Measurements from ENCODE around the gene GALNT15. TPM values are rescaled to one million over a fixed set of nuclear protein-coding genes. Genes with fewer than 3 reads are reported as not detected.

Gene GALNT15
- total RNA-seq, 4 donors from 2014 or later: 75.3 to 133 (median 84.5) TPM

DNA sequence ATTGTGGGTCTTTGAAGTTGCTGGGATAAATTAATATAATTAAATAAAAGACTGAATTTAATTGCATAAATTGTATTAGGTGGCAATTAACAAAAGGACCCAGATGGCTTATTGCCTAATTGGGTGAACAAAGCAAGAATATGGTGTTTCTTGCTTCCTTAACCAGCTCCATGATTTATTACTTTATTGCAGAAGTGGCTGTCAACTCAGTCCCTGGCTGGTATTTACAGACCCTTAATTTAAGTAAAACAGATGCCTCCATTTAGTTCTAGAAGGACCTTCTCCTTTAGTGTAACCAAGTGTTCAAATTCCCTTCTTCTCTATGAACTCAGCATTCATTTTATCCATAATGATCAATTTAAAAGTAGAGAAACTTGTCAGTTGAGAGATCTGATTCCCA lies 55.2 kb downstream of the GALNT15 start:
- intact Hi-C loops (cut with DNase I; ENCODE audit: low total_unique reads): no loop called here
- no peak overlapping the region for H3K4me3 ChIP-seq (ENCODE audit: low read depth, poor library complexity, severe bottlenecking)
- no peak for DNase-seq (ENCODE audit: low spot score in 2 of 2)
- no peak for TF ChIP-seq POLR2A (IDR thresholded peaks at IDR 0.05)
- TF ChIP-seq, protein P1, sequence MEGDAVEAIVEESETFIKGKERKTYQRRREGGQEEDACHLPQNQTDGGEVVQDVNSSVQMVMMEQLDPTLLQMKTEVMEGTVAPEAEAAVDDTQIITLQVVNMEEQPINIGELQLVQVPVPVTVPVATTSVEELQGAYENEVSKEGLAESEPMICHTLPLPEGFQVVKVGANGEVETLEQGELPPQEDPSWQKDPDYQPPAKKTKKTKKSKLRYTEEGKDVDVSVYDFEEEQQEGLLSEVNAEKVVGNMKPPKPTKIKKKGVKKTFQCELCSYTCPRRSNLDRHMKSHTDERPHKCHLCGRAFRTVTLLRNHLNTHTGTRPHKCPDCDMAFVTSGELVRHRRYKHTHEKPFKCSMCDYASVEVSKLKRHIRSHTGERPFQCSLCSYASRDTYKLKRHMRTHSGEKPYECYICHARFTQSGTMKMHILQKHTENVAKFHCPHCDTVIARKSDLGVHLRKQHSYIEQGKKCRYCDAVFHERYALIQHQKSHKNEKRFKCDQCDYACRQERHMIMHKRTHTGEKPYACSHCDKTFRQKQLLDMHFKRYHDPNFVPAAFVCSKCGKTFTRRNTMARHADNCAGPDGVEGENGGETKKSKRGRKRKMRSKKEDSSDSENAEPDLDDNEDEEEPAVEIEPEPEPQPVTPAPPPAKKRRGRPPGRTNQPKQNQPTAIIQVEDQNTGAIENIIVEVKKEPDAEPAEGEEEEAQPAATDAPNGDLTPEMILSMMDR (IDR thresholded peaks at IDR 0.05): no peak

- no peak for DNase-seq (ENCODE audit: low spot score in 2 of 2)
- intact Hi-C loops (cut with DNase I; ENCODE audit: low total_unique reads): no loop called here
- no peak overlapping the region for H3K4me3 ChIP-seq (ENCODE audit: low read depth, poor library complexity, severe bottlenecking)
- 92 to 97% methylated on average over 2 of the region's 2 CpGs for WGBS, 2 donors
- TF ChIP-seq, protein P1 (IDR thresholded peaks at IDR 0.05): no peak
- no peak for TF ChIP-seq POLR2A (IDR thresholded peaks at IDR 0.05)
These were observed 57.5 kb downstream of the GALNT15 start for GRCh38 chr3:16231983-16232382.

GRCh38 chr3:16233806-16234205 lies 59.3 kb downstream of the GALNT15 start:
- no peak for DNase-seq (ENCODE audit: low spot score in 2 of 2)
- intact Hi-C loops (cut with DNase I; ENCODE audit: low total_unique reads): no loop called here
- H3K4me3 ChIP-seq (ENCODE audit: low read depth, poor library complexity, severe bottlenecking): no peak overlapping the region
- WGBS, 2 donors: 93 to 97% methylated on average over 1 of the region's 1 CpG
- no peak for TF ChIP-seq POLR2A (IDR thresholded peaks at IDR 0.05)
- TF ChIP-seq, protein P1 (IDR thresholded peaks at IDR 0.05): no peak

DNA sequence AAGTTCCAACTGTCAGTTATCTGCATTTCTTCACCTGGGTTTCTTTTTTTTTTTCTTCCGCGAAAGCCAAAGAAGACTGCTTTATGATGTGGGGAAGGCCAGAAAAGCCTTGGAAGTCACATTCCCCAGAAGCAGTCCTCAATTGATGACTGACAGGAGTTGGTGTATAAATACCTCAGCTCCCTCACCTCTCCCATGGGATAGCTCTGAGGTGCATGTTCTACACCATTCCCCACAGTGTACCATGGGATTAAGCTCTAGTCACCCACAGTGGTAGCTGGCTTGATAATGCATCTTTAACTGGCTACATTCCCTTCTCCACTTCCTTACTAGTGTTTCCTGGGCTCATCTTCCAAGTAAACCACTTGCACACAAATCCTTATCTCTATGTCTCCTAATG lies 59.8 kb downstream of the GALNT15 start:
- intact Hi-C loops (cut with DNase I; ENCODE audit: low total_unique reads): no loop called here
- no peak overlapping the region for H3K4me3 ChIP-seq (ENCODE audit: low read depth, poor library complexity, severe bottlenecking)
- DNase-seq (ENCODE audit: low spot score in 2 of 2): no peak
- TF ChIP-seq, protein P1 (IDR thresholded peaks at IDR 0.05): no peak
- no peak for TF ChIP-seq POLR2A (IDR thresholded peaks at IDR 0.05)
- 91 to 100% methylated on average over 2 of the region's 2 CpGs for WGBS, 2 donors

GRCh38 chr3:16236030-16236639 lies 61.7 kb downstream of the GALNT15 start:
- H3K4me3 ChIP-seq (ENCODE audit: low read depth, poor library complexity, severe bottlenecking): no peak overlapping the region
- no peak for TF ChIP-seq POLR2A (IDR thresholded peaks at IDR 0.05)
- TF ChIP-seq, protein P1 (IDR thresholded peaks at IDR 0.05): no peak
- intact Hi-C loops (cut with DNase I; ENCODE audit: low total_unique reads): no loop called here
- DNase-seq (ENCODE audit: low spot score in 2 of 2): no peak
- WGBS, 2 donors: 91 to 96% methylated on average over 4 of the region's 4 CpGs

GRCh38 chr3:16236856-16237393 lies 62.4 kb downstream of the GALNT15 start:
- no peak overlapping the region for H3K4me3 ChIP-seq (ENCODE audit: low read depth, poor library complexity, severe bottlenecking)
- intact Hi-C loops (cut with DNase I; ENCODE audit: low total_unique reads): no loop called here
- TF ChIP-seq POLR2A (IDR thresholded peaks at IDR 0.05): no peak
- TF ChIP-seq, protein P1 (IDR thresholded peaks at IDR 0.05): no peak
- DNase-seq (ENCODE audit: low spot score in 2 of 2): no peak
- WGBS, 2 donors: 66 to 73% methylated on average over 3 of the region's 3 CpGs
